A673 (cell line): ENCODE measurements around the gene MFAP3L. TPM values are rescaled to one million over a fixed set of nuclear protein-coding genes. Genes with fewer than 3 reads are reported as not detected.

Experiments
- BruUV-seq: library from RNA; stranded (reverse); fragments of 400-500 nt; replicated peaks from 2 replicates; lab custom pipeline; 2021; lab: Mats Ljungman, UMichigan
- CTCF ChIA-PET: fragments of 300-600 bp; sonication (Branson Sonifier 250); formaldehyde crosslinking; loops from one replicate; lab custom pipeline; 2022; ENCODE audit warnings: antibody characterized with exemption; lab: Charles Lee
- POLR2A ChIA-PET: fragments of 300-600 bp; sonication (Branson Sonifier 250); formaldehyde crosslinking; loops from one replicate; lab custom pipeline; 2022; ENCODE audit warnings: antibody characterized with exemption; ENCODE audit not compliant: low non-redundant PET; lab: Charles Lee
- DNase-seq: peaks from one replicate; pipeline ENCODE4 v3.0.0-alpha.2; 2015; ENCODE audit warnings: low spot score
- H3K27ac ChIP-seq: fragments of 200-600 bp; sonication (generic); 2 replicates; pipeline ENCODE4 v1.5.1; 2016; ENCODE audit warnings: mixed run types, low read depth, mild to moderate bottlenecking, mixed read lengths, antibody characterized with exemption, low read length; ENCODE audit not compliant: poor library complexity, severe bottlenecking
- H3K27me3 ChIP-seq: fragments of 200-600 bp; sonication (generic); replicated peaks from 2 replicates; pipeline ENCODE4 v1.6.1; 2017; ENCODE audit warnings: mixed run types, low read depth, mild to moderate bottlenecking, mixed read lengths, antibody characterized with exemption, low read length; ENCODE audit not compliant: insufficient read depth, poor library complexity
- H3K36me3 ChIP-seq: fragments of 200-600 bp; sonication (generic); 2 replicates; pipeline ENCODE4 v1.6.1; 2016; ENCODE audit warnings: mixed run types, mild to moderate bottlenecking, mixed read lengths, antibody characterized with exemption, low read length; ENCODE audit not compliant: insufficient read depth, poor library complexity, severe bottlenecking
- H3K4me1 ChIP-seq: fragments of 200-600 bp; sonication (generic); 2 replicates; pipeline ENCODE4 v1.6.1; 2017; ENCODE audit warnings: mixed run types, mild to moderate bottlenecking, mixed read lengths, antibody characterized with exemption, low read length; ENCODE audit not compliant: insufficient read depth, poor library complexity, severe bottlenecking
- H3K4me3 ChIP-seq: fragments of 200-600 bp; sonication (generic); 2 replicates; pipeline ENCODE4 v1.5.1; 2016; ENCODE audit warnings: low read depth, mixed run types, mild to moderate bottlenecking, mixed read lengths, low read length; ENCODE audit not compliant: poor library complexity, severe bottlenecking
- H3K9me3 ChIP-seq: fragments of 200-600 bp; sonication (generic); 2 replicates; pipeline ENCODE4 v1.6.1; 2016; ENCODE audit warnings: mixed run types, low read depth, mild to moderate bottlenecking, mixed read lengths, antibody characterized with exemption, low read length; ENCODE audit not compliant: poor library complexity, severe bottlenecking
- EZH2 ChIP-seq: fragments of 200-600 bp; sonication (generic); IDR thresholded peaks from 2 replicates; pipeline ENCODE4 v1.6.1; 2017; ENCODE audit warnings: borderline replicate concordance, low read depth, mild to moderate bottlenecking, mixed read lengths, antibody characterized with exemption, low read length; ENCODE audit not compliant: poor library complexity, severe bottlenecking
- intact Hi-C: fragments of 100-400 bp; cut with micrococcal nuclease; formaldehyde crosslinking; loops from one replicate; pipeline ENCODE4 v1.10.0; 2022; ENCODE audit not compliant: unreplicated experiment
- total RNA-seq: library from RNA; stranded (reverse); gene quantifications from 2 replicates; pipeline ENCODE4 v1.2.3, GENCODE V29; 2021
- TF ChIP-seq, protein P1 (sequence below): fragments of 300-800, 200-600 bp; sonication (generic); conservative IDR thresholded peaks from 2 replicates; pipeline ENCODE4 v1.5.1; 2017; ENCODE audit warnings: low read depth, mild to moderate bottlenecking, antibody characterized with exemption, low read length, moderate library complexity, mixed read lengths

The MFAP3L gene
- total RNA-seq, 1 experiment from 2014 or later: 7.6 TPM

DNA sequence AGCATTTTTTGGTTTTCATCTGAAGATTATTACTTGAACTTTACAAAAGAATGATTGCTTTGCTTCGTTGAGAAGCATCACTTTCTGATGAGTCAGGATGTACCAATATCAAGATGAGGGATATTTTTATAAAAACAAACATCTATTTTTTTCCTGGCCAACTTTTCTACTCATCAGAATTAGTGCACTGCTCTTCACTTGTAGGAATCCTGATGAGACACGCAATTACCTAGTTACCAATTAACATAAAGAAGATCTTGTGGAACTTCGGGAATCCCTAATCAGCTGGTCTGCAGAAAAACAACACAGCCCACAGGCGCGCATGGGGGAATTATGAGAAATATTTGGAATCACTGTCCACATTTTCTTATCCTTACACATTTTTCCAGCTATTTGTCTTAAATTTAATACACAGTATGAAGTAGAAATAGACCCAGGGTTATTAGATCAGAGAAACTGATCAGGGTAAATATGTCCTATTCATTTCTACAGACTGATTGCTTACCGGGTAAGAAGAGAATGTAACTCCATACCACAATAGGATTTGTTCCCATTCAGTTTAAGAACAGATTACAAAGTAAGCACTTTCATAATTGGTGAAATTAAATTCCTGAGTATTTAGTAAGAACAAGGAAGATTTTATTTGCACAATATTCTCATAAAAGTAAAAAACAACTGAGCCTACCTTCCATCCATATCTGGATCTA is 50.9 kb downstream of the MFAP3L start:
- Histone ChIP-seq H3K4me1 (no peaks in the 10 kb centered on the region), H3K27ac (no peak overlapping the region), H3K4me3 (no peak overlapping the region), H3K36me3 (no peaks in the 10 kb centered on the region), H3K9me3 (no peaks in the 10 kb centered on the region), H3K27me3 (no peaks in the 10 kb centered on the region)
- intact Hi-C loops: no loop called here
- POLR2A ChIA-PET: no interaction called here
- CTCF ChIA-PET: no interaction called here
- no peak for DNase-seq
- no peak for TF ChIP-seq EZH2
- TF ChIP-seq, protein P1, sequence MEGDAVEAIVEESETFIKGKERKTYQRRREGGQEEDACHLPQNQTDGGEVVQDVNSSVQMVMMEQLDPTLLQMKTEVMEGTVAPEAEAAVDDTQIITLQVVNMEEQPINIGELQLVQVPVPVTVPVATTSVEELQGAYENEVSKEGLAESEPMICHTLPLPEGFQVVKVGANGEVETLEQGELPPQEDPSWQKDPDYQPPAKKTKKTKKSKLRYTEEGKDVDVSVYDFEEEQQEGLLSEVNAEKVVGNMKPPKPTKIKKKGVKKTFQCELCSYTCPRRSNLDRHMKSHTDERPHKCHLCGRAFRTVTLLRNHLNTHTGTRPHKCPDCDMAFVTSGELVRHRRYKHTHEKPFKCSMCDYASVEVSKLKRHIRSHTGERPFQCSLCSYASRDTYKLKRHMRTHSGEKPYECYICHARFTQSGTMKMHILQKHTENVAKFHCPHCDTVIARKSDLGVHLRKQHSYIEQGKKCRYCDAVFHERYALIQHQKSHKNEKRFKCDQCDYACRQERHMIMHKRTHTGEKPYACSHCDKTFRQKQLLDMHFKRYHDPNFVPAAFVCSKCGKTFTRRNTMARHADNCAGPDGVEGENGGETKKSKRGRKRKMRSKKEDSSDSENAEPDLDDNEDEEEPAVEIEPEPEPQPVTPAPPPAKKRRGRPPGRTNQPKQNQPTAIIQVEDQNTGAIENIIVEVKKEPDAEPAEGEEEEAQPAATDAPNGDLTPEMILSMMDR: no peak
- BruUV-seq: no TSS peak

DNA sequence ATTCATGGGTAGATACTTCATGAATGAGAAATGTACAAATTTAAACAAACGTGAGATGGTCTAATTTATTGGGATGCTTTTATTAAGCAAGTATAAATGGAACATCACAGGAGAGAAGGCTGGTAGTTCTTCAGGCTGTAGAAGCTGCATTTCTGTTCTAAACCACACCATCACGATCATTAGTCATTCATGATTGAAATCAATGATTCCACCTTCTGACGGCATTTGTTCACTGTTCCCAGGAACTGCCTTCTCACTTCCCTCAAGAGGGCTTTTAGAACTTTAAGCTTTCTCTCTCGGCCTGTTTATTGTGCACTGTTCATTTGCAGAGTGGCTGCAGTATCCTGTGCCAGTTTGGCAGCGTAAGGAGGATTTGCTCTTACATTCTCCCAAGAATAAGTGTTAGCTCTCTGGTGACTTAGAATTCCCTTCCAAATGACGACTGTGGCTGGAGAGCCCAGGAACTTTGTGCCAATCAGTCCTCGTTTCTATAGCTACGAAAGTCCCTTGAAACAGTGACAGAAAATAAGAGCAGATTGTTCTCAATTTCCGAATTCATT is 54.7 kb downstream of the MFAP3L start:
- CTCF ChIA-PET: no interaction called here
- Histone ChIP-seq H3K36me3 (no peaks in the 10 kb centered on the region), H3K4me3 (no peak overlapping the region), H3K4me1 (no peaks in the 10 kb centered on the region), H3K27ac (no peak overlapping the region), H3K9me3 (no peaks in the 10 kb centered on the region), H3K27me3 (no peaks in the 10 kb centered on the region)
- POLR2A ChIA-PET: no interaction called here
- no peak for TF ChIP-seq EZH2
- TF ChIP-seq, protein P1: no peak
- no TSS peak for BruUV-seq
- intact Hi-C loops: no loop called here
- no peak for DNase-seq

DNA sequence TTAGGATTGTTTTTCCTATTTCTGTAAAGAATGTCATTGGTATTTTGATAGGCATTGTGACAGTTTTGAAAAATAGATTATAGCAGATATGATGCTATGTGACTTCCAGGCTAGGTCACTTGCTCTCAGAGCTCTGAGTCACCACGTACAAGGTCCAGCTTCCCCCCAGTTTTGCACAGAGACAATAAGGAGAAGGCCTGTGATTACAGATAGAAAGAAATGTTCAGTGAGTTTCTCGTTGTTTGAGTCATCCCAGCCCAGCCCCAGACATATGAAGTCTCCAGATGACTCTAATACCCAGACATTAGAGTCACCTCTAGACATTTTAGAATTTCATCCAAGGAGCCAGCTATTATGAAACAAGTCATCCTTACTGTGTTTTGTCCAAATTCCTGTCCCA is 57.2 kb downstream of the MFAP3L start:
- Histone ChIP-seq H3K9me3 (no peaks in the 10 kb centered on the region), H3K4me1 (no peaks in the 10 kb centered on the region), H3K27ac (no peak overlapping the region), H3K27me3 (no peaks in the 10 kb centered on the region), H3K4me3 (no peak overlapping the region), H3K36me3 (no peaks in the 10 kb centered on the region)
- intact Hi-C loops: no loop called here
- no peak for DNase-seq
- BruUV-seq: no TSS peak
- no peak for TF ChIP-seq EZH2
- TF ChIP-seq, protein P1: no peak
- CTCF ChIA-PET: no interaction called here
- POLR2A ChIA-PET: no interaction called here
